Activated naive CD8-positive, alpha-beta T cell treated with anti-CD3 and anti-CD28 coated beads, Interleukin-2, amount 50 U/mL, for 24 hours (primary cell): ENCODE results near the gene SPATA32.
"Not testable (repeated sequence)": the region's sequence is repeated elsewhere in the genome, so short reads cannot be mapped to it uniquely, and the experiment has no call there.

Experiments used
- ATAC-seq: fragments of 150-1000 bp; cut with Tn5 transposase; one replicate; pipeline ENCODE4 v1.10.0; 2021
- DNase-seq: peaks from one replicate; pipeline ENCODE4 v3.0.0; 2021
- H3K27ac Mint-ChIP-seq: one replicate; pipeline ENCODE4 v1.8.0; 2021; ENCODE audit warnings: mild to moderate bottlenecking, mixed read lengths
- H3K27me3 Mint-ChIP-seq: one replicate; pipeline ENCODE4 v1.8.0; 2021; ENCODE audit warnings: mixed read lengths
- H3K36me3 Mint-ChIP-seq: one replicate; pipeline ENCODE4 v1.8.0; 2021; ENCODE audit warnings: low read depth, mixed read lengths
- H3K4me1 Mint-ChIP-seq: one replicate; pipeline ENCODE4 v1.8.0; 2021; ENCODE audit warnings: mixed read lengths
- H3K4me3 Mint-ChIP-seq: one replicate; pipeline ENCODE4 v1.8.0; 2021; ENCODE audit warnings: mild to moderate bottlenecking, moderate library complexity, mixed read lengths
- H3K9me3 Mint-ChIP-seq: one replicate; pipeline ENCODE4 v1.8.0; 2021; ENCODE audit warnings: mixed read lengths

SPATA32 gene

DNA sequence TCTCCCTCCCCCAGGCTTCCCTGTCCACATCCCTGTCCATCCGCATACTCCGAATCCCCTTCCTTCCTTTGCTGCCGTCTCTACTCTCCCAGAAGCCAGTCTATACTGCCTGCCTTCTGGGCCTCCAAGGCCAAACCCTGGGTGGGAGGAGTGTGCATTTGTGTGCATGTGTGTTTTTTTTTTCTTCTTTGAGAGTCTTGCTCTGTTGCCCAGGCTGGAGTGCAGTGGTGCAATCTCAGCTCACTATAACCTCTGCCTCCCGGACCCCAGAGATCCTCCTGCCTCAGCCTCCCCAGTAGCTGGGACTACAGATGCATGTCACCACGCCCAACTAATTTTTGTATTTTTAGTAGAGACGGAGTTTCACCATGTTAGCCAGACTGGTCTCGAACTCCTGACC is 8.7 kb downstream of the SPATA32 start:
- not testable (repeated sequence) for H3K4me3 Mint-ChIP-seq, H3K27me3 Mint-ChIP-seq, DNase-seq, H3K9me3 Mint-ChIP-seq, ATAC-seq
- H3K27ac Mint-ChIP-seq, result peak overlapping the region; percentile 55
- peaks cover 81% of the 10 kb centered on the region for H3K4me1 Mint-ChIP-seq
- H3K36me3 Mint-ChIP-seq, result peaks cover 11% of the 10 kb centered on the region

DNA sequence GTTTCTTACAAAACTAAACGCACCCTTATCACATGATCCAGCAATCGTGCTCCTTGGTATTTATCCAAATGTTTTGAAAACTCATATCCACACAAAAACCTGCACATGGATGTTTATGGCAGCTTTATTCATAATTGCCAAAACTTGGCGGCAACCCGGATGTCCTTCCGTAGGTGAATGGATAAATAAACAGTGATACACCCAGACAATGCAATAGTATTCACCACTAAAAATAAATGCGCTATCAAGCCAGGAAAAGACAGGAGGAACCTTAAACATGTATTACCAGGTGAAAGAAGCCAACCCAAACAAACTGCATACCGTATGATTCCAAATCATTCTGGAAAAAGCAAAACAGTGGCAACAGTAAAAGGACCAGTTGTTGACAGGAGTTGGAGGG is 10.0 kb downstream of the SPATA32 start:
- Mint-ChIP-seq H3K9me3 (no peaks in the 10 kb centered on the region), H3K27me3 (no peaks in the 10 kb centered on the region), H3K27ac (peak overlapping the region; percentile 55), H3K36me3 (peaks cover 11% of the 10 kb centered on the region), H3K4me3 (no peak overlapping the region), H3K4me1 (peaks cover 79% of the 10 kb centered on the region)
- ATAC-seq (no peak), DNase-seq (no peak)

DNA sequence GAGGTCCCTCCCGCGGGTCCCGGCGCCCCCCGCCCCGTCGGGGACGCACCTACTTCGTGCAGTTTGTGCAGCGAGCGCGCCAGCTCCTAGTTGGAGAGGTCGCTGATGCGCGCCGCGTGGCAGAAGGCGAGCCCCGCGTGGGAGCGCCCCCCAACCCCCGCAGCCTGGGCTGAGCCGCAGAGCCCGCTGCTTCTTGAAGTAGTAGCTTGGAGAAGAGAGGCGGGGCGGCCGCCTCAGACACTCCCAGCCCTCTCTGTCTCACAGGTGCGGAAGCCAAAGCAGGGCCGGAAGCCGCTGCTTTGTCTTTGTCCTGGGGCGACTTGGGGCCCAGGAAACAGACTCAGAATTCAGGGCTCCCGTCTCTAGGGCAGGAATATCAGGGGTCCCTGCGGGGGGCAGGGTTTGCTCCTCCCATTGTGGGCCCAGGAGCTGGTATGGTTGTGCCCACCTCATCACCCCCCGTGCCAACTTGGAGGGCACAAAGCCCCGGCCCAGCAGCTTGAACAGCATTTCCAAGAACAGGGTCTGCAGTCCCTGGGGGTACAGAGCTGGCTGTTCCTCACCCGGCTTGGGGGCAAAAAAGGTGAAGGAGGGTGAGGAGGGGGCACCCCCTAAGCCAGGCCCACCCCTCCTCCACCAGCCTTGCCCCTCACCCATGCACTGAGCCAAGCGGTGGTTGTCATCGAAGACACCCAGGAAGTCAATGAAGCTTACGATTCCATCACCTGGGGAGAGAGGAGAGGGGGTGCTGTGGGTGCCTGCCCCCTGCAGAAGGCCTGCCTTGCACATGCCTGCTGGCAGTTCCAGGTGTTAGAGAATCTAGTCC is 13.5 kb downstream of the SPATA32 start:
- ATAC-seq, result peak; percentile 65
- peaks cover 37% of the 10 kb centered on the region for H3K36me3 Mint-ChIP-seq
- H3K27ac Mint-ChIP-seq, result peak overlapping the region; percentile 88

DNA sequence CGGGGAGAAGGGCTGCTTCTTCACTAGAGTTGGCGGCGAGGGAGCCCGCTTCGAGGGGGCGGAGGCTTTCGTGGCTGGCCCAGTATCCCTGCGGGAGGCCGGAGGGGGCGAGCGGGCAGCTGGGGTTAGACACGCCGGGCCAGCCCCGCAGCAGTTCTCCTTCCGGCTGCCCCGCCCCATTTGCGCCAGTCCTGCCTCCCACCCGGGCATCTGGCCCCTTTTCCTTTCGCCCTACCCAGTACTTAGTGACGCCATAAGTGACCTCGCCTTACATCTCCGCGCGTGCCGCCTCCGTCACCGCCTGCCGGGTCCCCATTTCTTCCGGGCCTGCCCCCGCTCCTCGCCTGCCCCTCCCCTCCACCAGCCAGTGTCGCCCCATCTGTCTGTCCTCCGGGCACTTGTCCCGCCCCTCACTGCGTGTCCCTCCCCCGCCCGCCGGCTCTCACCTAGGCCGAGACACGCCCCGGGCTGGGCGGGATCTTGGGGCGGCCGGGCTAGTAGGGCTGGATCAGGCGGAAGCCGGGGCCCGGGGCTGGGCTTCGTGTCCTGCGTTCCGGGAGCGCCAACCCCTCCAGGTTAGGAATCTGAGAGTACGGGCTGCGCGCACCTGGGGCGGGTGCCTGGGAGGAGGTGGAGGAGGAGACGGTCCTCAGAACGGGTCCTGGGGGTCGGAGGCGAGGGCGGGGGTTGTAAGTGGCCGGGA is 14.3 kb downstream of the SPATA32 start:
- Mint-ChIP-seq H3K27me3 (no peaks in the 10 kb centered on the region), H3K27ac (peak overlapping the region; percentile 88), H3K4me3 (peak overlapping the region; percentile 83), H3K9me3 (no peaks in the 10 kb centered on the region), H3K36me3 (peaks cover 41% of the 10 kb centered on the region), H3K4me1 (peaks cover 53% of the 10 kb centered on the region)
- ATAC-seq (peak; percentile 91), DNase-seq (peak; percentile 99)

More for the DNA sequence above, 13.5 kb downstream of the SPATA32 start:
- H3K4me1 Mint-ChIP-seq, result peaks cover 61% of the 10 kb centered on the region
- no peaks in the 10 kb centered on the region for H3K27me3 Mint-ChIP-seq
- peak; percentile 69 for DNase-seq
- H3K9me3 Mint-ChIP-seq, result no peaks in the 10 kb centered on the region
- H3K4me3 Mint-ChIP-seq, result peak overlapping the region; percentile 83

DNA sequence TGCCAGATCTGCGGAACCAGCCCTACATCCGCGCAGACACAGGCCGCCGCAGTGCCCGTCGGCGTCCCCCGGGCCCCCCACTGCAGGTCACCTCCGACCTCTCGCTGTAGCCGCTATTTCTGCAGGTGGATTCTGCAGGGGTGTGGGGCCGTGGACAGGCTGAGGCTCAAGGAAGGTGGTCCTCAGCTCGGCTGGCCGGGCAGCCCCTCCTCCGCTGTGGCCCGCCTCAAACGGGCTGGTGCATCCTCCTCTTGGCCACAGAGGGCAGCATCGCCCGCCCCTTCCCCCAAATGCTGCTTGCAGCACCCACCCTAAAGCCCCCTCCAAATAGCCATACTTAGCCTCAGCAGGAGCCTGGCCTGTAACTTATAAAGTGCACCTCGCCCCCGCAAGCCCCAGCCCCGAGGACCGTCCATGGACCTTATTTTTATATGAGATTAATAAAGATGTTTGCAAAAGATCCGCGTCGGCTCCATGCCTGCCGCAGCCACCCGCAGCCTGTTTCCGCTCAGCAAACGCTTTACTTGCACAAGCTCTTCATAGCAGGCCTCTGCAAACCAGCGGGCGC is 14.9 kb downstream of the SPATA32 start:
- Mint-ChIP-seq H3K36me3 (peaks cover 45% of the 10 kb centered on the region), H3K27ac (peak overlapping the region; percentile 88), H3K27me3 (no peaks in the 10 kb centered on the region), H3K9me3 (no peaks in the 10 kb centered on the region), H3K4me3 (peak overlapping the region; percentile 83), H3K4me1 (peaks cover 47% of the 10 kb centered on the region)
- ATAC-seq (no peak), DNase-seq (peak; percentile 40)

DNA sequence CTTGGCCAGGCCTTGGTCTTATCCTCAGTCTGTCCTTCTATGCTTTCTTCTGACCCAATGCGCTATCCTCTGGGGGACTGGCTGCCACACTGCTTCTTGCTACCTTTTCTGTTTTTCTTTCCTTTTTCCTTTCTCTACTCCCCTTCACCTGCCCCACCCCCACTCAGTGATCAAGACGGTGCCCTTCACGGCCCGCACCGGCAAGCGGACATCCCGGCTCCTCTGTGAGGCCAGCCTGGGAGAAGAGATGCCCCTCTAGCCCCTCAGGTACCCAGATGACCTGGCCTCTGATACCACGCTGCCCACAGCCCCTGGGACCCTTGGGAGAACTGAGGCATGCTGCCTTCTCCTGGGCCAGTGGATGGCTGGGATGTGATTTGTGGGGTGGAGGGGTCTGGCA is 15.6 kb downstream of the SPATA32 start:
- H3K27ac Mint-ChIP-seq, result peak overlapping the region; percentile 63
- H3K9me3 Mint-ChIP-seq, result no peaks in the 10 kb centered on the region
- no peak for DNase-seq
- no peak for ATAC-seq
- H3K27me3 Mint-ChIP-seq, result no peaks in the 10 kb centered on the region
- H3K36me3 Mint-ChIP-seq, result peaks cover 45% of the 10 kb centered on the region
- peaks cover 42% of the 10 kb centered on the region for H3K4me1 Mint-ChIP-seq
- peak overlapping the region; percentile 83 for H3K4me3 Mint-ChIP-seq

DNA sequence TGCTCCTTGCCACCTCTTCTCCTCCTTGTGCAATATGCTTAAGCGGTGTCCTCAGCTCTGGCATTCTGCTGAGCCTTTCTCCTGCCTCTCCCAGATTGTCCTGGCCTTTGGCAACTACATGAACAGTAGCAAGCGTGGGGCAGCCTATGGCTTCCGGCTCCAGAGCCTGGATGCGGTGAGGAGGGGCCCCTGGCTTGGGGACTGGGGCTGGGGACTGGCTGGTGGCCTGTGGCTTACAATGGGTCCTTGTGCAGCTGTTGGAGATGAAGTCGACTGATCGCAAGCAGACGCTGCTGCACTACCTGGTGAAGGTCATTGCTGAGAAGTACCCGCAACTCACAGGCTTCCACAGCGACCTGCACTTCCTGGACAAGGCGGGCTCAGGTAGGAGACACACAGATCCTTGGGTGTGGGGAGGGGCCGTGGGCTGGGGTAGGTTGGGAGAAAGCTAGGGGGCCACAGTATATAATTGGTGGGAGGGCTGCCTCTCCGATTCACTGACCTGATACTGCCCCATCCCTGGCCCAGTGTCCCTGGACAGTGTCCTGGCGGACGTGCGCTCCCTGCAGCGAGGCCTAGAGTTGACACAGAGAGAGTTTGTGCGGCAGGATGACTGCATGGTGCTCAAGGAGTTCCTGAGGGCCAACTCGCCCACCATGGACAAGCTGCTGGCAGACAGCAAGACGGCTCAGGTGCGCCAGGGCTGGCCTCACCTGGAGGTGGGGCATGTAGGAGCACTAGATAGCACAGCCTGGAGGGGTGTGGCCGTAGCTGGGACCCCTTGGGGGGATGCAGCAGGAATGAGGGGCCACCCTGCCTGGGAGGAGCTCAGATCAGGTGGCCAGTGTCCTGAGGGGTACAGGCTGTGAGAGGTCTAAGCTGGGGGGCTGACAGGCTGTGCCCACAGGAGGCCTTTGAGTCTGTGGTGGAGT is 16.9 kb downstream of the SPATA32 start:
- Mint-ChIP-seq H3K36me3 (peaks cover 50% of the 10 kb centered on the region), H3K4me1 (peaks cover 33% of the 10 kb centered on the region), H3K4me3 (no peak overlapping the region), H3K27ac (peak overlapping the region; percentile 52), H3K9me3 (no peaks in the 10 kb centered on the region), H3K27me3 (no peaks in the 10 kb centered on the region)
- DNase-seq, result no peak
- no peak for ATAC-seq

DNA sequence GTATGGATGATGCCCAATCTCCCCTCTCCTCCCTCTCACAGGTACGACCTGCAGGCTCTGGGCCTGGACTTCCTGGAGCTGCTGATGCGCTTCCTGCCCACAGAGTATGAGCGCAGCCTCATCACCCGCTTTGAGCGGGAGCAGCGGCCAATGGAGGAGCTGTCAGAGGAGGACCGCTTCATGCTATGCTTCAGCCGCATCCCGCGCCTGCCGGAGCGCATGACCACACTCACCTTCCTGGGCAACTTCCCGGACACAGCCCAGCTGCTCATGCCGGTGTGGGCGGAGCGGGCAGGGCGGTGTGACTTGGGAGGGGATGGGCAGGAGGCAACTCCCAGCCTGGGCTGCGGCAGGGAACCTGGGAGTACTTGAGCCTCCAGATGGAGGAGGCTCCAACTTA is 18.1 kb downstream of the SPATA32 start:
- no peak for DNase-seq
- H3K36me3 Mint-ChIP-seq, result peaks cover 54% of the 10 kb centered on the region

DNA sequence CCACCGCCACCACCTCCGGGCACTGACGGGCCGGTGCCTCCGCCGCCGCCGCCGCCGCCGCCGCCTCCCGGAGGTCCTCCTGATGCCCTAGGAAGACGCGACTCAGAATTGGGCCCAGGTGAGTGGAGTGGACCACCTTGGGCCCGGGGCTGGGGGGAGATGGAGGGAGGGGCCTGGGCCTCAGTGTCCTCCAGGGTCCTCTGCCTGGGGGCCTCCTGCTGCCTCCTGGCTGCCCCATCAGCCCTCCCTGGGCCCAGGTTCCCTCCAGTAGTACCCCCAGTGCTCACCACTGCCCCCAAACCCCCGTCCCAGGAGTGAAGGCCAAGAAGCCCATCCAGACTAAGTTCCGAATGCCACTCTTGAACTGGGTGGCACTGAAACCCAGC is 19.9 kb downstream of the SPATA32 start:
- DNase-seq (no peak), ATAC-seq (no peak)
- Mint-ChIP-seq H3K4me1 (peaks cover 25% of the 10 kb centered on the region), H3K27me3 (no peaks in the 10 kb centered on the region), H3K4me3 (no peak overlapping the region), H3K36me3 (peaks cover 69% of the 10 kb centered on the region), H3K27ac (peak overlapping the region; percentile 59), H3K9me3 (no peaks in the 10 kb centered on the region)

More for the DNA sequence above, 18.1 kb downstream of the SPATA32 start:
- no peak for ATAC-seq
- H3K4me3 Mint-ChIP-seq, result no peak overlapping the region
- no peaks in the 10 kb centered on the region for H3K27me3 Mint-ChIP-seq
- H3K9me3 Mint-ChIP-seq, result no peaks in the 10 kb centered on the region
- no peak overlapping the region for H3K27ac Mint-ChIP-seq
- peaks cover 26% of the 10 kb centered on the region for H3K4me1 Mint-ChIP-seq

DNA sequence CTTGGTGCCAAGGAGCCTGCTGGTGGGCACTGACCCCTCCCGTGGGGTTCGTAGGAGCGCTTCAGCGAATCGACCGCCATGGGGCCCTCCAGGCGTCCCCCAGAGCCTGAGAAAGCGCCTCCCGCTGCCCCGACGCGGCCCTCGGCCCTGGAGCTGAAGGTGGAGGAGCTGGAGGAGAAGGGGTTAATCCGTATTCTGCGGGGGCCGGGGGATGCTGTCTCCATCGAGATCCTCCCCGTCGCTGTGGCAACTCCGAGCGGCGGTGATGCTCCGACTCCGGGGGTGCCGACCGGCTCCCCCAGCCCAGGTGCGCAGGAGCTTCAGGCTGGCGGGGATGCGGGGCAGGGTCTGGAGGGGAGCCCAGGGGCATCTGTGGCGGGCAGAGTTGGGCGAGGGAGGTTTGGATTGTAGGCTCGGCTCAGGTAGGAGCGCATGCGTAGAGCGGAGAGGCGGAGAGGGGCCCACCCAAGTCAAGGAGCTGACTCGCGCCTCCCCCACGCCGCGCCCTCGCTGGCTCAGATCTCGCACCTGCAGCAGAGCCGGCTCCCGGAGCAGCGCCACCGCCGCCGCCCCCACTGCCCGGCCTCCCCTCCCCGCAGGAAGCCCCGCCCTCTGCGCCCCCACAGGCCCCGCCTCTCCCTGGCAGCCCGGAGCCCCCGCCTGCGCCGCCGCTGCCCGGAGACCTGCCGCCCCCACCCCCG is 20.4 kb downstream of the SPATA32 start:
- H3K4me3 Mint-ChIP-seq, result no peak overlapping the region
- peaks cover 20% of the 10 kb centered on the region for H3K4me1 Mint-ChIP-seq
- ATAC-seq, result no peak
- no peaks in the 10 kb centered on the region for H3K9me3 Mint-ChIP-seq
- no peak overlapping the region for H3K27ac Mint-ChIP-seq
- no peak for DNase-seq
- no peaks in the 10 kb centered on the region for H3K27me3 Mint-ChIP-seq
- peaks cover 67% of the 10 kb centered on the region for H3K36me3 Mint-ChIP-seq

DNA sequence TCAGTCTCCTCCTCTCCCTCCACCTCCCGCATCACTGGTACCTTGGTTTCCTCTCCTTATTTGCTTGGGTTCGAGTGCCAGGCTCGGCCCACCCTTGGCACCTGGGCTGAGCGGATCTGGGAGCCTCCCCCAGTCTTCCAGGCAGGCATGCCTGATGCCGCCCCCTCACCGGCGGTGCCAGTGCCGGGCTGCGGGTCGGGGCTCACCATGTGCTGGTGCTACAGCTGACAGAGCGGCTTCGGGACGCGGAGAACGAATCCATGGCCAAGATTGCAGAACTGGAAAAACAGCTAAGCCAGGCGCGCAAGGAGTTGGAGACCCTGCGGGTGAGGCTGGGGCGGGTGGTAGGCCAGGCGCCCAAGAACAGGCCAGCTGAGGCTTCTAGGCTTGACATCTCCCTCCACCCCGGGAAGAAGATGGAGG is 21.0 kb downstream of the SPATA32 start:
- H3K4me1 Mint-ChIP-seq, result peaks cover 15% of the 10 kb centered on the region
- H3K27me3 Mint-ChIP-seq, result no peaks in the 10 kb centered on the region
- peaks cover 63% of the 10 kb centered on the region for H3K36me3 Mint-ChIP-seq
- no peak for DNase-seq
- H3K4me3 Mint-ChIP-seq, result no peak overlapping the region
- no peak for ATAC-seq
- H3K27ac Mint-ChIP-seq, result peak overlapping the region; percentile 56
- H3K9me3 Mint-ChIP-seq, result no peaks in the 10 kb centered on the region

DNA sequence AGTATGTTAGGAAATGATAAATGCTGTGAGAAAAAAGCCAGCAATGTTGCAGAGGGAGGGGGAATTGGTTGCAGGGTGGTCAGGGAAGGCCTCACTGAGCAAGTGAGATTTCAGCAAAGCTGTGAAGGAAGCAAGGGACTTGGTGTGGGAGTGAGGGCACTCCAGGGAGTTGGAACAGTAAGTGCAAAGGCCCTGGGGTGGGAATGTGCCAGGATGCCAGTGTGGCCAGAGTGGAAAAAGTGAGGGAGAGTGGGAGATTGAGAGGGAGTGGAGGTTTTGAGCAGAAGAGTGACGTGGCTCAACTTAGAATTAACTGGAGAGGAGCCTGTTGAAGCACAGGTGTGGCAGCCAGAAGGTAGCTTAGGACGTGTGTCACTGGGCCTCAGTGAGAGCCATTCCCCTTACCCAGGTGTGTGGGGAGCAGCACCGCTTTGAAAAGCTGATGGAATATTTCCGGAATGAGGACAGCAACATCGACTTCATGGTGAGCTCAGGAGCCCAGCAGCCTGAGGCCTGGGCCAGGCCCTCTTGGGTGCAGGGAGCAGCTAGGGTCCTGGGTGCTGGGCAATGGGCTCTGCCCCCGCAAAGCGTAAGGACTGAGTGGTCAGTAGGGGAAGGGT is 23.6 kb downstream of the SPATA32 start:
- no peaks in the 10 kb centered on the region for H3K27me3 Mint-ChIP-seq
- DNase-seq, result no peak
- H3K4me3 Mint-ChIP-seq, result no peak overlapping the region
- no peak for ATAC-seq
- peaks cover 36% of the 10 kb centered on the region for H3K4me1 Mint-ChIP-seq
- H3K36me3 Mint-ChIP-seq, result peaks cover 65% of the 10 kb centered on the region
- H3K27ac Mint-ChIP-seq, result peak overlapping the region; percentile 68
- H3K9me3 Mint-ChIP-seq, result no peaks in the 10 kb centered on the region

DNA sequence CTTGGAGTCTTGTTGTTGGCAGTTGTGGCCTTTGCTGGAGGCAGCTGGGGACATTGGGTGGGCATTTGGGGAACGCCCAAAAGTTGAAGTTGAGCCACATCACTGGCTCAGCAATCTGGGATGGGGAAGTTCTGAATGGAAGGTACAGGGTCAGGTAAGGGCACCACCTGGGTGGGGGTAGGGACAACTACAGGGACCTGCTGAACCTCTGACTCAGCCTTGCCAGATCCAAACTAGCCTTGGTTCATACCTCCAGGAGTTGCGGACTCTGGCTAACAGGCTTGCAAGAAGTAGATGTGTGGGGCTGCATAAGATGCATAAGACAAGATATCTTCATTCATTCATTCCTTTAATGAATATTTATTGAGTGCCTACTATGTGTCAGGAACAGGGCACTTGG is 24.2 kb downstream of the SPATA32 start:
- Mint-ChIP-seq H3K27ac (peak overlapping the region; percentile 68), H3K4me1 (peaks cover 41% of the 10 kb centered on the region), H3K27me3 (no peaks in the 10 kb centered on the region), H3K36me3 (peaks cover 65% of the 10 kb centered on the region), H3K9me3 (no peaks in the 10 kb centered on the region), H3K4me3 (no peak overlapping the region)
- ATAC-seq (no peak), DNase-seq (no peak)
